22Rv1 (cell line): ENCODE measurements around the gene RBMS1.

Experiments
- CTCF ChIP-seq: fragments of 450-650 bp; IDR thresholded peaks from 2 replicates; pipeline ENCODE4 v1.5.1; 2017; ENCODE audit warnings: mild to moderate bottlenecking
- ZFX ChIP-seq: fragments of 450-650 bp; IDR thresholded peaks from 2 replicates; pipeline ENCODE4 v1.6.1; 2017; ENCODE audit warnings: antibody characterized with exemption, borderline replicate concordance

- TF ChIP-seq CTCF (no peak), ZFX (no peak)
These were observed 203.8 kb downstream of the RBMS1 start for GRCh38 chr2:160289831-160290230.
